Measurements from ENCODE around the gene GAPDHS. TPM values are rescaled to one million over a fixed set of nuclear protein-coding genes. Genes with fewer than 3 reads are reported as not detected.

The GAPDHS gene
- total RNA-seq, 1 donor from 2014 or later: not detected

DNA sequence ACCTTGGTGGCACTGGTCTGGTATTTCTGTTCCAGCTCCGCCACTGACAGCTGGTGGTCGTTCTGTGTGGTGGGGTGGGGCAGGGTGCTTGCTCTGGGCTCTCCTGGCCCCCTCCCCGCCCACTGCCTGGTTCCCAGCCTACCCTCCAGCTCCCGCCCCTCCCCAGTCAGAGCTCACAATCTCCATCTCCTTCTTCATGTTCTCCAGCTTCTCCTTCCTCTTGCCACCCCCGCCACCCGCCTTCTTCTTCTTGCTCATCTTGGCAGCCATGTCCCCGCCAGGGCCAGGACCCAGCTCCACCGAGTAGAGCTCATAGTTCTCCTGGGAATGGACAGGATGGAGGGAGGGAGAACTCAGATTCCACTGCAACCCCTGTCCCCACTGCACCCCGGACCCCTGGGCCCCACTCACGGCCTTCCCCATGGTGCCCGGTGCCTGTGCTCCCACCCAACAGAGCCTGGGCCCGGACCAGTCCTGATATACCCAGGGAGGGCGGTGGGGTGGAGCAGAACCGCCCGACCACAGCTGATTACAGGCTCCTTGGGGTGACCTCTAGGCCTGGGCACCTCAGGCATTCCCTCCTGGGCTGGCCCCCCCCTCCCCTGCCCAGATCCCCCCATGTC is 30.1 kb downstream of the GAPDHS start, which contains the start of gene ATP4A:
Gene ATP4A (minus strand): TSS at position 452 of the 623 bp plus-strand sequence. CDS start 29 bp downstream, at position 423.
- ATAC-seq: no peak
- no peak for DNase-seq (ENCODE audit: missing footprints)
- intact Hi-C loops (cut with DNase I): no loop called here

DNA sequence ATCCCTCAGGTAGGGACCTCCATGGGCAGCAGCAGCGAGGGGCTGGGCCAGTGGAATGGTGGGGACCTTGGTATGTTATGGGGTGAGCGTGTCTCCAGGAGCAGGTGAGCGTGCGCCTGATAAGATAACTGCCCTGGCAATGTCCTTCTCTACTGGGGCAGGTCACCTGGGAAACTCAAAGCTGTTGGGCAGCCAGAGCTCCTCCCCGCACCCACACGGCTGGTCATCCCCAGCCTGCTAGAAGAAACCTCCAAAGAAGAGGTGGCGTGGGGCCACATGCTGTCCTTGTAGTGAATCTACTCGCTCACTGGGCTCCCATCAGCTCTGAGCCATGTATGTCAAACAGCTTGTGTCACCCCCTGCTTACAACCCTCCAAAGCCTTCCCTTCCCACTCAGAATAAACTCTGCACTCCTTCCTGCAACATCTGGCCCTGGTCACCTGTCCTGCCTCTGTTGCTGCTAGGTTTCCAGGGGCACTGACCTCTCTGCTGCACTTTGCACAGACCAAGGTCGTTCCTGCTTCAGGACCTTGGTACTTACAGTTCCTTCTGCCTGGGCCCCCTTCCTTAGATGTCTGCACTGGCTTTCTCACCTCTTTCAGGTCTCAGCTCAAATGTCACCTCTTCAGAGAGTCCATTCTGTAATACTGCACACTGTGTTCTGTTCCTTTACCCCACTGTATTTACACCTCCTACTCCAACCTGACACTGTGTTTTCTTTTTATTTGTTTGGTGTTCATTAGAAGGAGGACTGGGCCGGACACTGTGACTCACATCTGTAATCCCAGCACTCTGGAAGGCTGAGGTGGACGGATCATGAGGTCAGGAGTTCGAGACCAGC is 32.0 kb downstream of the GAPDHS start:
- DNase-seq (ENCODE audit: missing footprints) (no peak), ATAC-seq (no peak)
- intact Hi-C loops (cut with DNase I): no loop called here

GRCh38 chr19:35566738-35567137 is 33.5 kb downstream of the GAPDHS start:
- intact Hi-C loops (cut with DNase I): no loop called here
- DNase-seq (ENCODE audit: missing footprints) (no peak), ATAC-seq (no peak)

GRCh38 chr19:35569281-35569781 is 36.1 kb downstream of the GAPDHS start:
- DNase-seq (ENCODE audit: missing footprints): no peak
- no peak for ATAC-seq
- intact Hi-C loops (cut with DNase I): no loop called here

- ATAC-seq (no peak), DNase-seq (ENCODE audit: missing footprints) (no peak)
- intact Hi-C loops (cut with DNase I): no loop called here
Observed at GRCh38 chr19:35571406-35571965, 38.2 kb downstream of the GAPDHS start.

GRCh38 chr19:35577918-35578317 is 44.7 kb downstream of the GAPDHS start:
- DNase-seq (ENCODE audit: missing footprints) (no peak), ATAC-seq (no peak)
- intact Hi-C loops (cut with DNase I): no loop called here

- intact Hi-C loops (cut with DNase I): no loop called here
- DNase-seq (ENCODE audit: missing footprints): no peak
- ATAC-seq: no peak
Observed at GRCh38 chr19:35578707-35579106, 45.5 kb downstream of the GAPDHS start.

DNA sequence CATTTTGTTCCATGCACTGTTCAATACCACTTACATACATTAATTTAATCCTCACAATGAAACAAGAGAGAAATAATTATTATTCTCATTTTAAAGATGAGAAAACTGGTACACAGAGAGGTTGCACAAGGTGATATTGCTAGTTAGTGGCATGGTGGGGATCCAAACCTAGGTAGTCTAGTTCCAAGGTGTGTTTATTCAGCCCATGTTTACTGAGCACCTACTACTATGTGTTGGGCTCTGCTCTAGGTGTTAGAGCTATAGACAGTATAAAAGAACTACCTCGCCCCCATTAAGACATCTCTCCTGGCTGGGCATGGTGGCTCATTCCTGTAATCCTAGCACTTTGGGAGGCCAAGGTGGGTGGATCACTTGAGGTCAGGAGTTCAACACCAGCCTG is 49.5 kb downstream of the GAPDHS start:
- intact Hi-C loops (cut with DNase I): no loop called here
- no peak for DNase-seq (ENCODE audit: missing footprints)
- no peak for ATAC-seq

DNA sequence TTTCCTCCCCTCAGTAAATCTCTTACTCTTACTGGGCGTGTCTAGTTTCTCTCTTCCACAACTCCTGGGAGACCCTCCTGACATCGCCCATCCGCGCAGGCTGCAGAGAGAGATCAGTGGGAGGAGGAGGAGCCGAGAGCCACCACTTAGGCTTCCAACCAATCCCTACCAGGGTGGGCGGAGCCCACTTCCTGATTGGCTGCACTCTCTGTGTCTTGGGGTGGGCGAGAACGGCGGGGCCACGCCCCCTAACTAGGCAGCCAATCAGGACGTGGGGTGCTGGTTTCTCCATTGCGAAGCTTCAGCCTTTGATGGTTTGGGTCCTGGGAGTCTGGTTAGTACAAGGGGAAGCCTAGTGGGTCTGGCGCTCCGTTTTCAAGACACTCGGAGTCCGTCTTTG is 52.6 kb downstream of the GAPDHS start, which contains the start of gene PMIS2:
Gene PMIS2 (plus strand): TSS at position 326 of the 400 bp plus-strand sequence. CDS start 87 bp downstream, outside the sequence.
- ATAC-seq (no peak), DNase-seq (ENCODE audit: missing footprints) (peak; percentile 67)
- intact Hi-C loops (cut with DNase I): no loop called here

- DNase-seq (ENCODE audit: missing footprints) (no peak), ATAC-seq (no peak)
- intact Hi-C loops (cut with DNase I): no loop called here
Observed at GRCh38 chr19:35587321-35587720, 54.1 kb downstream of the GAPDHS start.

DNA sequence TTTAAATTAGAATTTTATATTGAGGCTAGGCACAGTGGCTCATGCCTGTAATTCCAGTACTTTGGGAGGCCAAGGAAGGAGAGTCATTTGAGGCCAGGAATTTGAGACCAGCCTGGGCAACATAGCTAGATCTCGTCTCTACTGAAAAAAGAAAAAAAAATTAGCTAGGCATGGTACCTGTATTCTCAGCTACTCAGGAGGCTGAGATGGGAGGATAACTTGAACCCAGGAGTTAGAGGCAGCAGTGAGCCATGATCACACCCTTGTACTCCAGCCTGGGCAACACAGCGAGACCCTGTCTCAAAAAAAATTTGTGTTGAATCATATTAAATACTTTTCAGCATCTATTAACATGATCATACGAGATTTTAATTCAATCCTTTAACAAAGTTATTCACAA is 57.6 kb downstream of the GAPDHS start:
- intact Hi-C loops (cut with DNase I): loop anchor here (5.0 kb wide), 1 partner anchor 239 kb away; no protein-coding TSS in a partner anchor
- DNase-seq (ENCODE audit: missing footprints): no peak
- ATAC-seq: no peak

GRCh38 chr19:35592226-35592625 is 59.0 kb downstream of the GAPDHS start:
- ATAC-seq (no peak), DNase-seq (ENCODE audit: missing footprints) (no peak)
- intact Hi-C loops (cut with DNase I): loop anchor here (5.0 kb wide), 1 partner anchor 240 kb away; no protein-coding TSS in a partner anchor

Other genes with a start within 250 kb of the GAPDHS start
- not detected for gene MAG, start 241.3 kb upstream of the GAPDHS start, total RNA-seq
- gene CD22, start 204.3 kb upstream of the GAPDHS start, total RNA-seq: 0.19 TPM
- not detected for gene FFAR1, start 185.6 kb upstream of the GAPDHS start, total RNA-seq
- gene FFAR3, start 175.0 kb upstream of the GAPDHS start, total RNA-seq: 0.14 TPM
- gene GPR42, start 162.4 kb upstream of the GAPDHS start, total RNA-seq: not detected
- 0.32 TPM for gene FFAR2, start 85.2 kb upstream of the GAPDHS start, total RNA-seq
- not detected for gene KRTDAP, start 43.0 kb upstream of the GAPDHS start, total RNA-seq
- 3.4 TPM for gene DMKN, start 19.8 kb upstream of the GAPDHS start, total RNA-seq
- gene SBSN, start 5.1 kb upstream of the GAPDHS start, total RNA-seq: not detected
- 84.6 TPM for gene TMEM147, start 12.2 kb downstream of the GAPDHS start, total RNA-seq
- gene ATP4A, start 30.2 kb downstream of the GAPDHS start, total RNA-seq: not detected
- gene PMIS2, start 52.7 kb downstream of the GAPDHS start, total RNA-seq: not detected
- 5.2 TPM for gene HAUS5, start 79.3 kb downstream of the GAPDHS start, total RNA-seq
- 51.5 TPM for gene RBM42, start 95.6 kb downstream of the GAPDHS start, total RNA-seq
- gene ETV2, start 108.3 kb downstream of the GAPDHS start, total RNA-seq: 0.68 TPM
- gene COX6B1, start 114.9 kb downstream of the GAPDHS start, total RNA-seq: 1,537 TPM
- not detected for gene UPK1A, start 133.1 kb downstream of the GAPDHS start, total RNA-seq
- not detected for gene ZBTB32, start 171.1 kb downstream of the GAPDHS start, total RNA-seq
- 12.7 TPM for gene KMT2B, start 184.5 kb downstream of the GAPDHS start, total RNA-seq
- 5.1 TPM for gene IGFLR1, start 209.0 kb downstream of the GAPDHS start, total RNA-seq
- gene U2AF1L4, start 212.0 kb downstream of the GAPDHS start, total RNA-seq: 19.5 TPM
- 44.7 TPM for gene PSENEN, start 212.2 kb downstream of the GAPDHS start, total RNA-seq
- gene LIN37, start 215.1 kb downstream of the GAPDHS start, total RNA-seq: 8.2 TPM
- gene HSPB6, start 223.6 kb downstream of the GAPDHS start, total RNA-seq: 662 TPM
- 5.1 TPM for gene PROSER3, start 224.7 kb downstream of the GAPDHS start, total RNA-seq
- gene ARHGAP33, start 242.1 kb downstream of the GAPDHS start, total RNA-seq: 4.2 TPM